Naive thymus-derived CD8-positive, alpha-beta T cell (primary cell): ENCODE data around the gene SPRR2B. TPM values are rescaled to one million over a fixed set of nuclear protein-coding genes. Genes with fewer than 3 reads are reported as not detected.
"Not testable (repeated sequence)": the region's sequence is repeated elsewhere in the genome, so short reads cannot be mapped to it uniquely, and the experiment has no call there.

Source experiments
- ATAC-seq, 2 donors: fragments of 150-1000 bp; cut with Tn5 transposase in 1 of 2; sonication (Bioruptor Pico), chemical (Tn5 transposase) in 1 of 2; 1 replicate in 1 of 2; 2 replicates in 1 of 2; pipeline ENCODE4 v1.10.0; 2021; ENCODE audit warnings: mild to moderate bottlenecking in 2 of 2, moderate library complexity in 2 of 2
- POLR2A ChIA-PET: fragments of 350-600 bp; sonication (Branson Sonifier 250); formaldehyde crosslinking; loops from one replicate; lab custom pipeline; 2021; ENCODE audit warnings: antibody characterized with exemption; lab: Charles Lee
- DNase-seq, 10 donors: peaks; one replicate each; pipeline versions ENCODE4 v3.0.0 to v3.0.0-alpha.2; 2020 to 2022
- H3K27ac Mint-ChIP-seq, 10 donors: one replicate each; pipeline ENCODE4 v1.8.0; 2020 to 2022; ENCODE audit warnings: mild to moderate bottlenecking in 10 of 10, mixed read lengths in 10 of 10, moderate library complexity in 4 of 10, inconsistent platforms in 1 of 10
- H3K27me3 Mint-ChIP-seq, 5 donors: one replicate each; pipeline ENCODE4 v1.8.0; 2021 to 2022; ENCODE audit warnings: mixed read lengths in 5 of 5
- H3K36me3 Mint-ChIP-seq, 3 donors: one replicate each; pipeline ENCODE4 v1.8.0; 2020 to 2022; ENCODE audit warnings: mixed read lengths in 3 of 3, mild to moderate bottlenecking in 2 of 3, inconsistent platforms in 1 of 3
- H3K4me1 Mint-ChIP-seq, 4 donors: one replicate each; pipeline ENCODE4 v1.8.0; 2021 to 2022; ENCODE audit warnings: mixed read lengths in 4 of 4
- H3K4me3 Mint-ChIP-seq, 10 donors: one replicate each; pipeline ENCODE4 v1.8.0; 2020 to 2022; ENCODE audit warnings: mild to moderate bottlenecking in 10 of 10, mixed read lengths in 10 of 10, moderate library complexity in 6 of 10, inconsistent platforms in 1 of 10
- H3K9me3 Mint-ChIP-seq, 9 donors: one replicate each; pipeline ENCODE4 v1.8.0; 2020 to 2022; ENCODE audit warnings: mixed read lengths in 9 of 9, mild to moderate bottlenecking in 3 of 9, inconsistent platforms in 1 of 9, moderate library complexity in 1 of 9
- polyA plus RNA-seq, 3 donors: library from polyadenylated mRNA; unstranded; fragments of 300-500 nt; fragmentation: Illumina TruSeq; gene quantifications; one replicate each; pipeline ENCODE4 v1.2.3, GENCODE V29; 2021
- total RNA-seq, 8 experiments: library from RNA in 2 of 8; stranded (reverse) in 2 of 8; gene quantifications; one replicate each; pipeline ENCODE4 v1.2.3 and lab custom pipeline; 2021 to 2026

The SPRR2B gene
- total and polyA plus RNA-seq, 5 experiments from 2014 or later: not detected

DNA sequence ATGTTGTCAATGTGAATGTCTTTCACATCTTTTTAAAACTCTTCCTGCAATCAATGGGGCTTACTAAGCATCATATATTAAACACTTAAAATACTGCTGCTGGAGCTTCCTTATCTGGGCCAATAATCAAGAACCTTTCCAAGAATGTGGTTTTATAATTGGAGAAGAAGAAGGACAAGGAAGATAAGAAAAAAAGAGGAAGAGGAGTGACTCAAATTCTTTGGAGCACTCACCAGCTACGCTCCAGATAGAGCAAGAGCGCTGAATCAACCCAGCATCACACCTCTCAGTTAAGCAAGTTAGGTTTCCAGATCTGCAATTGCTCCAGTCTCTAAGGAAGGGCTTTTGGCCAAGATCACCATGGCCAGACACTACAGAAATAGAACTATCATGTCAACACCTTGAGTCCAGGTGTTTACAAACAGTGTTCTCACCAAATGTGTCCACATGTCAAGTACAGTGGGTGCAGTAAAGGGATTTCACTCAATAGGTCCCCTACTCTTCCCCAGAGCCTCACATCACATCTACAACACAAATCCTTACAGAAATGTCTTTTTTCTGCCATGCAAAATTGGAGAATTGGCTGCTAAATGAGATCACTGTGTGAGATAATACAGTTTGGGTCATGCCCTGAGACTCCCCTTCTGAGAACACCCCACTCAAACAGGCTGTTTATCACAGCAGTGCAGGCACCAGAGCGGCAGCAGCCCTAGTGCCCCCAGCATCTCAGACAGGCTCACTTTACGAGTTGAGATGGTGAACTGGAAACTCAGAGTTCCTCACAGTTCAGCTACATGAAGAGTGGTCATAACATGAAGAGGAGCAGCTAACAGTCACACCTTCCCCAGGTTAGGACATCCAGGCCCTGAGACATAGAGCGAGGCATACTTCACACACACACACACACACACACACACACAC is 1.7 kb upstream of the SPRR2B start:
- Mint-ChIP-seq H3K27ac (no peak overlapping the region), H3K4me3 (no peak overlapping the region), H3K4me1 (no peaks in the 10 kb centered on the region), H3K27me3 (peaks cover 5 to 17% (median 9%) of the 10 kb centered on the region in 5 donors), H3K9me3 (peaks cover 0 to 4% (median 0%) of the 10 kb centered on the region in 9 donors), H3K36me3 (peaks cover 0 to 4% (median 0%) of the 10 kb centered on the region in 3 donors)
- ATAC-seq (no peak), DNase-seq (no peak)
- POLR2A ChIA-PET: no interaction called here

DNA sequence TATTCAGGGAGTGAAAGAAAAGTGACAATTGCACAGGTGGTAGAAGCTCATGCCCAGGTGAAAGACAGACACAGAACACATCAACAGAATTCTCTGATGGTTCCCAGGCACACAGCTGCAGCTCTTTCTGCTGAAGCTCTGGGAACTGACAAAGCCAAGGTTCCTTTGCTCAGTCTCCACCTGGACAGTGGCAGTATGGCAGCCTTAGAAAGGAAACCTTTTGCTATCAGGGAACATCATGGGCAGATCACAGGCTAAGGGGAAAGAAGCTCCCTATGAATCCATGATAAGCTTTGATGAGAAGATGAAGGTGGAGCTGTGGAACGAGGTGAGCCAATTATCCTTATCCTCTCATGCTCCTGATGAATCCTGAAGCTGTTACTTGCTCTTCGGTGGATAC is 1.2 kb downstream of the SPRR2B start:
- H3K9me3 Mint-ChIP-seq: peaks cover 0 to 8% (median 0%) of the 10 kb centered on the region in 9 donors
- no peak overlapping the region for H3K27ac Mint-ChIP-seq
- ATAC-seq: no peak
- H3K27me3 Mint-ChIP-seq: peaks cover 5 to 44% (median 23%) of the 10 kb centered on the region in 5 donors
- no peaks in the 10 kb centered on the region for H3K36me3 Mint-ChIP-seq
- H3K4me3 Mint-ChIP-seq: no peak overlapping the region
- H3K4me1 Mint-ChIP-seq: no peaks in the 10 kb centered on the region
- POLR2A ChIA-PET: no interaction called here
- no peak for DNase-seq

DNA sequence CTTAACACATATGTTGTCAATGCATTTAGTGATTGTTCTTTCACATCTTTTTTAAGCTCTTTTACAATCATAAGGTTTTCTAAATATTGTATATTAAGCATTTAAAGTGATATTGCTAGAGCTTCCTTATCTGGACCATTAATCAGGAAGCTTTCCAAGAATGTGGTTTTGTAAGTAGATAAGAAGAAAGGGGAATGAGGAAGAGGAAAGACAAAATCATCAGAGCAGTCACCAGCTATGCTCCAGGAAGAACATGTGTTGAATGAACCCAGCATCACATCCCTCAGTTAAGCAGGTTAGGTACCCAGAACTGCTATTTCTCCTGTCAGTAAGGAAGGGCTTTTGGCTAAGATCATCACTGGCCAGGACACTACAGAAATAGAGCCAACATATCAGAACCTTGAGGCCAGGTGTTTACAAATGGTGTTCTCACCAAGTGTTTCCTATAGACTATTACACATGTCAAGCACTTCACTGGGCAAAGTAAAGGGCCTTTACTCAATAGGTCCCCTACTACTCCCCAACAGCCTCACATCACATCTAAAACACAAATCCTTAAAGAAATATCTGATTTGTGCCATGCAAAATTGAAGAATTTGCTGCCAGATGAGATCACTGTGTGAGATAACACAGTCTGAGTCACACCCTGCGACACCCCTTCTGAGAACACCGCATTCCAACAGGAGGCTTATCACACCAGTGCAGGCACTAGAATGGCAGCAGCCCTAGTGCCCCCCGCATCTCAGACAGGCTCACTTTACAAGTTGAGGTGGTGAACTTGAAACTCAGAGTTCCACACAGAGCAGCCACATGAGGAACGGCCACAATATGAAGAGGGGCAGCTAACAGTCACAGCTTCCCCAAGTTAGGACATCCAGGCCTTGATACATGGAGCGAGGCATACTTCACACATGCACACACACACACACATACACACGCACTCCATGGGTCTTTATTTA is 12.3 kb downstream of the SPRR2B start:
- no peaks in the 10 kb centered on the region for H3K4me1 Mint-ChIP-seq
- DNase-seq (no peak), ATAC-seq (no peak)
- no peaks in the 10 kb centered on the region for H3K36me3 Mint-ChIP-seq
- POLR2A ChIA-PET: no interaction called here
- peaks cover 0 to 4% (median 0%) of the 10 kb centered on the region in 9 donors for H3K9me3 Mint-ChIP-seq
- no peak overlapping the region for H3K27ac Mint-ChIP-seq
- no peak overlapping the region for H3K4me3 Mint-ChIP-seq
- H3K27me3 Mint-ChIP-seq: peaks cover 12 to 69% (median 19%) of the 10 kb centered on the region in 5 donors

DNA sequence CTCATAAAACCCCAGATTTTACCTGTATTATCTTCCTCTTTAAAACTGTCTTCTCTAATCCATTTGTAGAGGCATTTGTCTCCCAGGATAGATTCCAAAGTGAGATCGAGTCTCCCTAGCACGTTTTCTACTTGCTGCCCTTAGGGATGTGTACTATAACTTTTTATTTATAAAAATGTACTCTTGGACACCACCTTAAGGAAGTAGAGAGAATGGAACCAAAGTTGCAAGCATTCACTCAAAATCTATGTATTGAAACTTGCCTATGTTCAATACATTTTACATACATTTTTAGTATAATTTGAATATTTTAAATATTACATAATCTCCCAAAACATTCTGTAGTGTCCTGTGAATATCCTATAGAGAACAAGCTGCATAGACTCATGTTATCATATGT is 13.3 kb downstream of the SPRR2B start:
- Mint-ChIP-seq H3K36me3 (no peaks in the 10 kb centered on the region), H3K4me1 (no peaks in the 10 kb centered on the region), H3K9me3 (peaks cover 0 to 4% (median 0%) of the 10 kb centered on the region in 9 donors), H3K27ac (no peak overlapping the region), H3K27me3 (peaks cover 14 to 71% (median 27%) of the 10 kb centered on the region in 5 donors), H3K4me3 (no peak overlapping the region)
- DNase-seq: no peak
- ATAC-seq: no peak
- POLR2A ChIA-PET: no interaction called here

DNA sequence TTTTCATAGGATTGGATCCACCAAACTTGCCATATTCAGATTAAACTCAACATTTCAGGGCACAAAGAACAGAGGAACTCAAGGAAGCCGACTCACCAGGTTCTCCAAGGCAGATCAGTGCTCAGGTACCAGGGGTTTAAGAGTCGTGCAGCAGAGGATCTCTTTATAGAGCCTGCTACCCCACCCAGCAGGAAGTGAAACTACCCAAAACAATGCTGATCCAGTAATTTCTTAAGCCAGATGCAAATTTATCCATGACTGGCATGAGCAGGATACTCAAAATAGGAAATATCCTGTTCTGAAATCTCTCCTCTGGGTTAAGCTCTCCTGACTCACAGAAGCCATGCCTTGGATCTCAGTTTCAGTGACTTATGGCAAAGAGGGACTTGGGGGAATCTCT is 14.0 kb downstream of the SPRR2B start, which contains the start of gene SPRR2A:
TSS of gene SPRR2A (minus strand) at position 138 of the 400 bp plus-strand sequence. CDS start 777 bp downstream, outside the sequence.
- H3K27me3 Mint-ChIP-seq: peaks cover 19 to 79% (median 35%) of the 10 kb centered on the region in 5 donors
- POLR2A ChIA-PET: no interaction called here
- no peaks in the 10 kb centered on the region for H3K36me3 Mint-ChIP-seq
- DNase-seq (no peak), ATAC-seq (no peak)
- no peak within 1 kb of the TSS for H3K4me3 Mint-ChIP-seq
- H3K4me1 Mint-ChIP-seq: no peaks in the 10 kb centered on the region
- no peak within 1 kb of the TSS for H3K27ac Mint-ChIP-seq
- peaks cover 0 to 10% (median 0%) of the 10 kb centered on the region in 9 donors for H3K9me3 Mint-ChIP-seq

DNA sequence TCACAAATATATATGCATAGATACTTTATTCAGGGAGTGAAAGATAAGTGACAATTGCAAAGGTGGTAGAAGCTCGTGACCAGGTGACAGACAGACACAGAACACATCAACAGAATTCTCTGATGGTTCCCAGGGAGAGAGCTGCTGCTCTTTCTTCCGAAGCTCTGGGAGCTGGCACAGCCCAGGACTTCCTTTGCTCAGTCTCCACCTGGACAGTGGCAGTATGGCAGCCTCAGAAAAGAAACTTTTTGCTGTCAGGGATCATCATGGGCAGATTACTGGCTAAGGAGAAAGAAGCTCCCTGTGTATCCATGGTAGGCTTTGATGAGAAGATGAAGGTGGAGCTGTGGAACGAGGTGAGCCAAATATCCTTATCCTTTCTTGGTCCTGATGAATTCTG is 15.3 kb downstream of the SPRR2B start:
- ATAC-seq, DNase-seq, H3K36me3 Mint-ChIP-seq, H3K27ac Mint-ChIP-seq, POLR2A ChIA-PET, H3K4me1 Mint-ChIP-seq, H3K4me3 Mint-ChIP-seq: not testable (repeated sequence)
- Mint-ChIP-seq H3K9me3 (peaks cover 0 to 11% (median 0%) of the 10 kb centered on the region in 9 donors), H3K27me3 (peaks cover 19 to 73% (median 37%) of the 10 kb centered on the region in 5 donors)

DNA sequence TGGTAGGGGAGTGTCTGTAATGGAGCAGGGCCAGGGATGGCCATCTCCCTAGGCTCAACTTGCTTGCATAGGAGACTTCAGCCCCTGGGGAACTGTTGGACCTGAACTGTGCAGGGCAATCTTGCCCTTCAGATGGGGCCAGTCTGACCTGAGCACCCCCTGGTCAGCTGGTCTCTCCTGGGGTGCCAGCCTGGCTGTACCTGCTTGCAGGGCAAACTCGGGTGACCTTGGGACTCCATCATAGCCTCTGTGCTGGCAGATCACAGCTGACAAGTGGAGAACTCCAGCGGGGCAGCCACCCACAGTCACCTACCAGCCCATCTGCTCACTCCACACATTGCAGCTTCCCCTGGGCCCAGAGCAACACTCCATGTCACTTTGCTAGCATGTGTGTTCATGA is 22.2 kb downstream of the SPRR2B start:
- POLR2A ChIA-PET: no interaction called here
- Mint-ChIP-seq H3K4me3 (no peak overlapping the region), H3K4me1 (no peaks in the 10 kb centered on the region), H3K27me3 (peaks cover 20 to 52% (median 40%) of the 10 kb centered on the region in 5 donors), H3K9me3 (peaks cover 0 to 11% (median 0%) of the 10 kb centered on the region in 9 donors), H3K27ac (no peak overlapping the region), H3K36me3 (no peaks in the 10 kb centered on the region)
- ATAC-seq (no peak), DNase-seq (no peak)

DNA sequence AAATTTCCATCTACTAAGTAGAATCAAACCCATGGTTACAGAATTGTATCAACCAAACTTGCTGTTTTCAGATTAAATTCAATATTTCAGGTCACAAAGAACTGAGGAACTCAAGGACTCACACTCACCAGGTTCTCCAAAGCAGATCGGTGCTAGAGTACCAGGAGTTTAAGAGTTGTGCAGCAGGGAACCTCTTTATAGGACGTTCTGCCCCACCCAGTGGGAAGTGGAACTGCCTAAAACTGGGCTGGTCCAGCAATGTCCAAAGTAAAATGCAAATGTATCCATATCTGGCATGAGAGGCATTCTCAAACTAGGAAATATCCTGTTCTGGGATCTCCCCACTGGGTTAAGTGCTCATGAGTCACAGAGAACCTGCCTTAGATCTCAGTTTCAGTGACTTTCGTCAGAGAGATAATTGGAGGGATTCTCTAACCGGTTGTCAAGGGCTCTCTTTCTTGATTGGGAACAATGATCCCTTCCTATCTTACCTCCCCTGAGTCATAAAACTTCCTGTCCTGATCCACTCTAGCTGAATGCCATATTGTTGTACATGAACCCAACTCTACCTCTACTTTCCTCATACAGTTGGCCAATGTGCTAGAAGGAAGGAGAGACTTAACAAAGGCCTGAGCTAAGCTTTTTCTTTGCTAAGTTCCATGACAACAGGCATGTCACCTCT is 30.3 kb downstream of the SPRR2B start, which contains the start of gene SPRR2D:
TSS of gene SPRR2D (minus strand) at position 171 of the 682 bp plus-strand sequence. CDS start 774 bp downstream, outside the sequence.
- ATAC-seq (no peak), DNase-seq (no peak)
- H3K36me3 Mint-ChIP-seq: no peaks in the 10 kb centered on the region
- H3K27ac Mint-ChIP-seq: no peak within 1 kb of the TSS
- peaks cover 0 to 3% (median 0%) of the 10 kb centered on the region in 9 donors for H3K9me3 Mint-ChIP-seq
- peaks cover 28 to 50% (median 38%) of the 10 kb centered on the region in 5 donors for H3K27me3 Mint-ChIP-seq
- POLR2A ChIA-PET: no interaction called here
- H3K4me1 Mint-ChIP-seq: no peaks in the 10 kb centered on the region
- no peak within 1 kb of the TSS for H3K4me3 Mint-ChIP-seq

DNA sequence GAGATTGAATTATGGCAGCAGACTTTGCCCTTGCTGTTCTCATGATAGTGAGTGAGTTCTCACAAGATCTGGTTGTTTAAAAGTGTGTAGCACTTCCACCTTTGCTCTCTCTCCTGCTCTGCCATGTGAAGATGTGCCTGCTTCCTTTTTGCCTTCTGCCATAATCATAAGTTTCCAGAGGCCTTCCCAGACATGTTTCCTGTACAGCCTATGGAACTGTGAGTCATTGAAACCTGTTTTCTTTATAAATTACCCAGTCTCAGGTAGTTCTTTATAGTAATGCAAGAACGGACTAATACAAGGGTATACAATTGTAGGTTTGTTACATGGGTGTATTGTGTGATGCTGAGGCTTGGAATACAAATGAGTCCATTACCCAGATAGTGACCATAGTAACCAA is 36.2 kb downstream of the SPRR2B start:
- no peak for ATAC-seq
- no peaks in the 10 kb centered on the region for H3K36me3 Mint-ChIP-seq
- no peak overlapping the region for H3K4me3 Mint-ChIP-seq
- H3K4me1 Mint-ChIP-seq: peaks cover 0 to 3% (median 0%) of the 10 kb centered on the region in 4 donors
- H3K27me3 Mint-ChIP-seq: peaks cover 9 to 39% (median 21%) of the 10 kb centered on the region in 5 donors
- POLR2A ChIA-PET: no interaction called here
- no peak overlapping the region for H3K27ac Mint-ChIP-seq
- H3K9me3 Mint-ChIP-seq: peaks cover 0 to 3% (median 0%) of the 10 kb centered on the region in 9 donors
- DNase-seq: no peak

DNA sequence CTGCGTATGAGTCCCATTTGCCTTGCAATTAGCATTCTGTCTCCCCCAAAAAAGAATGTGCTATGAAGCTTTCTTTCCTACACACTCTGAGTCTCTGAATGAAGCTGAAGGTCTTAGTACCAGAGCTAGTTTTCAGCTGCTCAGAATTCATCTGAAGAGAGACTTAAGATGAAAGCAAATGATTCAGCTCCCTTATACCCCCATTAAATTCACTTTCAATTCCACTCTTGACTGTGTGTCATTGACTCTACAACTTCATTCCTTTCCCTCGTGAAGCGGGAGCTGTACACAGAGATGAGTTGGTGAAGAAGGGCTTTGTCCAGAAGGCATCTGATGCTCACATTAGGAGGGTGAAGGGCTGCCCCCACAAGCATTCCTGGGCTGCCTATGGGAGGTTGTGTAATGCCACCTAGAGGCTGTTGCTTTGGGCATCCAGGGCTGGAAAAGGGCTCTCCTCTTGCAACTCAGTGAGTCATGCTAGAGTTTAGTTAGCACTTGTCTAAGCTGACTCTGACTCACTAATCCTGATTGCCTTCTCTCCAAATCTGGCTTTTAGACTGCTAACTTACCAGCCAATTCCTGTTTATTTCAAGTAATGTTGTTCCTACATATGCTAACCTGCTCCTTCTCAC is 38.6 kb downstream of the SPRR2B start:
- POLR2A ChIA-PET: no interaction called here

DNA sequence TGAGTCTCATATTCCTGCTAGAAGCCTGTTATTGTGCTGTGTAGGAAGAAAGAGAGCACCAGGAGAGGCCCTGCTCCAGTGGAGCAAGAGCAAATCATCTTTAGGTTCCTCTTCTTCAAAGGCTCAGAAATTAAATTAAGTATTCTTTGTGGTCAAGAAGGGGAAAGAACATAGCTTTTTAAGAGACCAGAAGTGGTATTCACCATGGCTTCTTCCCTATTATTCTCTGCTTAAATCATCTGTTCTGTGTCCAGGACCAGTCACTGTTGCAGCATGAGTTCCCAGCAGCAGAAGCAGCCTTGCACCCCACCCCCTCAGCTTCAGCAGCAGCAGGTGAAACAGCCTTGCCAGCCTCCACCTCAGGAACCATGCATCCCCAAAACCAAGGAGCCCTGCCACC is 39.3 kb downstream of the SPRR2B start:
- Mint-ChIP-seq H3K27ac (no peak overlapping the region), H3K36me3 (peaks cover 0 to 4% (median 0%) of the 10 kb centered on the region in 3 donors), H3K27me3 (peaks cover 13 to 45% (median 26%) of the 10 kb centered on the region in 5 donors), H3K4me3 (no peak overlapping the region), H3K9me3 (peaks cover 0 to 5% (median 0%) of the 10 kb centered on the region in 9 donors), H3K4me1 (peaks cover 0 to 3% (median 0%) of the 10 kb centered on the region in 4 donors)
- no peak for DNase-seq
- no peak for ATAC-seq
- POLR2A ChIA-PET: no interaction called here

More for the DNA sequence above, 38.6 kb downstream of the SPRR2B start:
- no peak for DNase-seq
- Mint-ChIP-seq H3K4me3 (no peak overlapping the region), H3K9me3 (peaks cover 0 to 5% (median 0%) of the 10 kb centered on the region in 9 donors), H3K4me1 (peaks cover 0 to 3% (median 0%) of the 10 kb centered on the region in 4 donors), H3K36me3 (peaks cover 0 to 4% (median 0%) of the 10 kb centered on the region in 3 donors), H3K27ac (no peak overlapping the region), H3K27me3 (peaks cover 13 to 49% (median 28%) of the 10 kb centered on the region in 5 donors)
- no peak for ATAC-seq
